ENCODE measurements around the gene TEX26. TPM values are rescaled to one million over a fixed set of nuclear protein-coding genes. Genes with fewer than 3 reads are reported as not detected.
A peak's percentile ranks its signal among the peaks of the same experiment; 100 is the strongest.

The TEX26 gene
- total and polyA plus RNA-seq, 7 donors = not detected

- peaks cover 0 to 19% (median 11%) of the 10 kb centered on the region in 4 donors for H3K4me1 ChIP-seq
- H3K4me3 ChIP-seq = no peak overlapping the region
- no peaks in the 10 kb centered on the region for H3K9me3 ChIP-seq
- DNase-seq = no peak
- peak overlapping the region in 1 of 4 donors; percentile 48 for H3K27ac ChIP-seq
- TF ChIP-seq POLR2AphosphoS5 (IDR thresholded peaks at IDR 0.05) (no peak), EP300 (IDR thresholded peaks at IDR 0.05) (no peak), POLR2A (IDR thresholded peaks at IDR 0.05) (no peak)
- TF ChIP-seq, protein P1, sequence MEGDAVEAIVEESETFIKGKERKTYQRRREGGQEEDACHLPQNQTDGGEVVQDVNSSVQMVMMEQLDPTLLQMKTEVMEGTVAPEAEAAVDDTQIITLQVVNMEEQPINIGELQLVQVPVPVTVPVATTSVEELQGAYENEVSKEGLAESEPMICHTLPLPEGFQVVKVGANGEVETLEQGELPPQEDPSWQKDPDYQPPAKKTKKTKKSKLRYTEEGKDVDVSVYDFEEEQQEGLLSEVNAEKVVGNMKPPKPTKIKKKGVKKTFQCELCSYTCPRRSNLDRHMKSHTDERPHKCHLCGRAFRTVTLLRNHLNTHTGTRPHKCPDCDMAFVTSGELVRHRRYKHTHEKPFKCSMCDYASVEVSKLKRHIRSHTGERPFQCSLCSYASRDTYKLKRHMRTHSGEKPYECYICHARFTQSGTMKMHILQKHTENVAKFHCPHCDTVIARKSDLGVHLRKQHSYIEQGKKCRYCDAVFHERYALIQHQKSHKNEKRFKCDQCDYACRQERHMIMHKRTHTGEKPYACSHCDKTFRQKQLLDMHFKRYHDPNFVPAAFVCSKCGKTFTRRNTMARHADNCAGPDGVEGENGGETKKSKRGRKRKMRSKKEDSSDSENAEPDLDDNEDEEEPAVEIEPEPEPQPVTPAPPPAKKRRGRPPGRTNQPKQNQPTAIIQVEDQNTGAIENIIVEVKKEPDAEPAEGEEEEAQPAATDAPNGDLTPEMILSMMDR (IDR thresholded peaks at IDR 0.05) = no peak
- 51 to 71% methylated on average over 2 of the region's 2 CpGs for WGBS, 2 donors
- H3K27me3 ChIP-seq = no peaks in the 10 kb centered on the region
- no peaks in the 10 kb centered on the region for H3K36me3 ChIP-seq
- intact Hi-C loops (cut with DNase I) = no loop called here
Observed at GRCh38 chr13:30997697-30998096, 65.2 kb downstream of the TEX26 start.

DNA sequence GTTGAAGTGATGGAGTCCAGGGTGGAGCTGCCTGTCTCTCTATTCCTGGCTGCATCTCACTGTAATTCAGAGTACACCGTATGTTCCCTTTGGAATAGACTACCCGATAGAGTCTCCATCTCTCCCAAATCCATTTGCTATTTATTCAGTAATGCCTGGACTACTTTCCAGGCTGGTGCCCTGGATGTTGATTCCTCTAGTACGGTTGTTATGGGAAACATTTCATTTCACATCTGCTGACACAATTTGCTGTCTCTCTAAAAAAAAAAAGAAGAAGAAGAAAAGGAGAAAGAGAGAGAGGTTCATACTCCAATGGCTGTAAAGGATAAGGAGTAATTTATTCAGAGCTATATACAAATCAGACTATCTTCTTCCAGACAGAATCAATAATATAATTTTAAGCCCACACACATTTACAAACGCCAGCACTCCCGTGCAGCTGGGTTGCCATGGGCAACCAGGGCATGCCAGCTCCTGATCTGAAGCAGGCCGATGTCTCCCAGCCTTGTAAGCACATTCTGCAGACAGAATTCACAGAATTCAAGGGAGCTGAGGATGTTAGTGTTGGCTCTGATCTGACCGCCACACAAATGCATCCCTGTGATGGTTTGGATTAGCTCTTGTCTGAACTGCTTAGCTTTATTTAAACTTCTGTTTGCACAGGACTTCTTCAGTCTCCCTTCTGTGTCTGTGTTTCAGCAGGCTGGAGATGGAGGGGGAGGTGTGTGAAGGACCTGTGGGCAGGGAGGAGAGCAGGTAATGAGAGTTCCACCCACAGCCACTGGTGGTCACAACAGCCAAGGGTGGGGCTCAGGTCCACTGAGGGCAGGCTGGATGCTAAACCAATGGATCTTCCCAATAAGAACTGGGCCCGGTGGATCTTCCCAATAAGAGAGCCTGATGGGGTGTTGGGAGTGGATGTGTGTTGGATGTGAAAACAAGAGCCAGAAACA is 66.0 kb downstream of the TEX26 start:
- H3K36me3 ChIP-seq = no peaks in the 10 kb centered on the region
- WGBS, 2 donors = 53 to 55% methylated on average over 8 of the region's 8 CpGs
- no peak overlapping the region for H3K4me3 ChIP-seq
- H3K4me1 ChIP-seq = peaks cover 0 to 19% (median 11%) of the 10 kb centered on the region in 4 donors
- peak overlapping the region in 1 of 4 donors; percentile 48 for H3K27ac ChIP-seq
- intact Hi-C loops (cut with DNase I) = no loop called here
- no peaks in the 10 kb centered on the region for H3K27me3 ChIP-seq
- no peaks in the 10 kb centered on the region for H3K9me3 ChIP-seq
- DNase-seq = no peak
- no peak for TF ChIP-seq POLR2AphosphoS5 (IDR thresholded peaks at IDR 0.05)
- TF ChIP-seq, protein P1 (IDR thresholded peaks at IDR 0.05) = no peak
- TF ChIP-seq POLR2A (IDR thresholded peaks at IDR 0.05) = no peak
- no peak for TF ChIP-seq EP300 (IDR thresholded peaks at IDR 0.05)

DNA sequence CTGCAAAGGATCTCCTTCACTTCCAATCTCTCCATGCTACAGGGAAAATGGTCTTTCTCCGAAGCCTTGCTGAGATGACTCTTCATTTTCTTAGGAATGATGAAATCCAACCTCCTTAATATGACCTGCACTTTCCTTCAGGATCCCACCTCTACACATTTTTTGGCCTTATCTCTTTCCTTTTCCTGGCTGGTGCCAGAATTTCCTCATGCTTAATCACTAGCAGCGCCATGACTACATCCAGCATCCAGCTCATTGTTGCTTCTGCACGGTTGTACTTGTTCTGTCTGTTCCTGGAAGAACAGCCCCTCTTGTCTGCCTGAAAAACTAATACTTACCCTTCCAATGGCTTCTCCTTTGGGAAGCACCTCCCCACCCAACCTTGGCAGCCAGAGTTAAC is 68.4 kb downstream of the TEX26 start:
- Histone ChIP-seq H3K9me3 (no peaks in the 10 kb centered on the region), H3K4me1 (peaks cover 0 to 19% (median 11%) of the 10 kb centered on the region in 4 donors), H3K27me3 (no peaks in the 10 kb centered on the region), H3K36me3 (no peaks in the 10 kb centered on the region), H3K27ac (no peak overlapping the region), H3K4me3 (no peak overlapping the region)
- intact Hi-C loops (cut with DNase I) = no loop called here
- whole genome bisulfite sequencing, 2 donors = 66 to 79% methylated on average over 3 of the region's 3 CpGs
- TF ChIP-seq POLR2AphosphoS5 (IDR thresholded peaks at IDR 0.05) = no peak
- TF ChIP-seq, protein P1 (IDR thresholded peaks at IDR 0.05) = no peak
- TF ChIP-seq POLR2A (IDR thresholded peaks at IDR 0.05) = no peak
- TF ChIP-seq EP300 (IDR thresholded peaks at IDR 0.05) = no peak
- DNase-seq = no peak

DNA sequence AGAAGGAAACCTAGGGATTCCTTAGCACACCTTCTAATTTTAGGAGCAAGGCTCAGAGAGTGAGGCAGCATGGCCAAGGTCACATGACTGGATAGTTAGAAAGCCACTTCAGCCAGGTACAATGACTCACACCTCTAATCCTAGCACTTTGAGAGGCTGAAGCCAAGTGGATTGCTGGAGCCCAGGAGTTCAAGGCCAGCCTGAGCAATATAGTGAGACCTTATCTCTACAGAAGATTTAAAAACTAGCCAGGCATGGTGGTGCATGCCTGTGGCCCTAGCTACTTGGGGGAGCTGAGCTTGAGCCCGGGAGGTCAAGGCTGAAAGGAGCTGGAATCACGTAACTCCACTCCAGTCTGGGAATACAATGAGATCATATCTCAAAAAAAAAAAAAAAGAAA is 69.2 kb downstream of the TEX26 start:
- intact Hi-C loops (cut with DNase I) = no loop called here
- H3K27ac ChIP-seq = no peak overlapping the region
- no peak for TF ChIP-seq POLR2AphosphoS5 (IDR thresholded peaks at IDR 0.05)
- peaks cover 0 to 19% (median 11%) of the 10 kb centered on the region in 4 donors for H3K4me1 ChIP-seq
- no peak for DNase-seq
- no peaks in the 10 kb centered on the region for H3K27me3 ChIP-seq
- no peak overlapping the region for H3K4me3 ChIP-seq
- 61 to 70% methylated on average over 2 of the region's 2 CpGs for WGBS, 2 donors
- no peaks in the 10 kb centered on the region for H3K9me3 ChIP-seq
- H3K36me3 ChIP-seq = no peaks in the 10 kb centered on the region

GRCh38 chr13:31005066-31005465 is 72.6 kb downstream of the TEX26 start:
- H3K4me1 ChIP-seq = no peaks in the 10 kb centered on the region
- intact Hi-C loops (cut with DNase I) = no loop called here
- TF ChIP-seq, protein P1 (IDR thresholded peaks at IDR 0.05) = no peak
- TF ChIP-seq POLR2AphosphoS5 (IDR thresholded peaks at IDR 0.05) (no peak), POLR2A (IDR thresholded peaks at IDR 0.05) (no peak), EP300 (IDR thresholded peaks at IDR 0.05) (no peak)
- no peak overlapping the region for H3K27ac ChIP-seq
- no peaks in the 10 kb centered on the region for H3K27me3 ChIP-seq
- H3K36me3 ChIP-seq = no peaks in the 10 kb centered on the region
- WGBS, 2 donors = 94 to 95% methylated on average over 23 of the region's 23 CpGs
- no peak for DNase-seq
- no peaks in the 10 kb centered on the region for H3K9me3 ChIP-seq
- H3K4me3 ChIP-seq = no peak overlapping the region

All from sigmoid colon (tissue), 7 donors.